Thyroid gland (tissue), 4 donors: ENCODE results near the gene CXCL3. TPM values are rescaled to one million over a fixed set of nuclear protein-coding genes. Genes with fewer than 3 reads are reported as not detected.

Experiments used
- DNase-seq, 2 donors: peaks; one replicate each; pipeline ENCODE4 v3.0.0-alpha.2; 2019
- H3K27ac ChIP-seq, 3 donors: fragments of 200-600 bp; sonication (generic); 1 replicate in 2 of 3; 2 replicates in 1 of 3; pipeline ENCODE4 v1.5.1; 2016 to 2019; ENCODE audit warnings: mild to moderate bottlenecking in 1 of 3, moderate library complexity in 1 of 3
- H3K27me3 ChIP-seq: fragments of 200-600 bp; sonication (generic); one replicate; pipeline ENCODE4 v1.5.1; 2019
- H3K36me3 ChIP-seq, 2 donors: fragments of 200-600 bp; sonication (generic); one replicate each; pipeline ENCODE4 v1.5.1; 2016 to 2019
- H3K4me1 ChIP-seq, 2 donors: fragments of 200-600 bp; sonication (generic); one replicate each; pipeline ENCODE4 v1.5.1; 2017 to 2019
- H3K4me3 ChIP-seq, 3 donors: fragments of 200-600 bp; sonication (generic); replicated peaks in 1 of 3; 1 replicate in 2 of 3; 2 replicates in 1 of 3; pipeline ENCODE4 v1.5.1; 2016; ENCODE audit warnings: mild to moderate bottlenecking in 1 of 3
- H3K9me3 ChIP-seq: fragments of 200-600 bp; sonication (generic); one replicate; pipeline ENCODE4 v1.5.1; 2017
- CTCF ChIP-seq, 6 experiments: fragments of 200-600 bp in 3 of 6; fragments of 450-650 bp in 3 of 6; sonication (generic) in 3 of 6; IDR thresholded peaks; one replicate each; pipeline ENCODE4 v1.5.1; 2016 to 2019; ENCODE audit warnings: antibody characterized with exemption in 6 of 6, mild to moderate bottlenecking in 2 of 6, inconsistent platforms in 1 of 6, moderate library complexity in 1 of 6
- POLR2A ChIP-seq, 2 donors: fragments of 450-650 bp; IDR thresholded peaks; one replicate each; pipeline ENCODE4 v1.6.1; 2017; ENCODE audit warnings: antibody characterized with exemption in 2 of 2, mild to moderate bottlenecking in 2 of 2, moderate library complexity in 1 of 2
- WGBS, 2 donors: methylation state at CpG; one replicate each; pipeline ENCODE4 v1.1.5; 2017; 5-methylcytosine and 5-hydroxymethylcytosine counted together
- intact Hi-C: fragments of 100-400 bp; cut with DNase I; formaldehyde crosslinking; loops from one replicate; pipeline ENCODE4 v1.15.1; 2023
- total RNA-seq, 4 donors: library from RNA; depleted of rRNA; stranded (reverse); fragments of >200 nt; gene quantifications; one replicate each; pipeline ENCODE4 v1.2.3, GENCODE V29; 2016

Gene CXCL3
- total RNA-seq, 4 donors from 2014 or later: 0.22 to 0.59 TPM; not detected in 2

GRCh38 chr4:74056114-74056857, 17.8 kb upstream of the CXCL3 start:
- intact Hi-C loops: no loop called here
- no peak for DNase-seq
- Histone ChIP-seq H3K9me3 (no peaks in the 10 kb centered on the region), H3K4me1 (no peaks in the 10 kb centered on the region), H3K36me3 (no peaks in the 10 kb centered on the region), H3K27ac (no peak overlapping the region), H3K4me3 (no peak overlapping the region), H3K27me3 (no peaks in the 10 kb centered on the region)
- no peak for TF ChIP-seq CTCF (IDR thresholded peaks at IDR 0.05)
- no peak for TF ChIP-seq POLR2A (IDR thresholded peaks at IDR 0.05)
- 42 to 93% methylated on average over 1 of the region's 1 CpG for WGBS, 2 donors

DNA sequence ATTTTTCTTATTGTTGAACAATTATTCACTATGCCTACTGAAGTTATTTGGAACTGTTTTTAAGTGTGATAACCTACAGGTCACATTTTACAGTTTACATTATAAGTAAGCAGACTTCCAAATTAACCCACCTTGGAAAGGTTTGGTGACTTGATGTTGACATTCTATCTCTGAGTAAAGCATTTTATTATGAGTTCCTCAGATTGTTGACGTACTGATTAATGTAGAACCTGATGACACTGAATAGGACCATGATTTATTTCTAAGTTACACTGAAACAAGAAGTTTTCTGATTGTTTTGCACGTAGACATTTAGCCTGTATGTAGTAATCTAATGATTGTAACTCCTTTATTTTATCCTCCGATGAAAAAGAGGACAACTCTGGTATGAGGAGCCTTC, 17.0 kb upstream of the CXCL3 start:
- Histone ChIP-seq H3K4me3 (no peak overlapping the region), H3K36me3 (no peaks in the 10 kb centered on the region), H3K27ac (no peak overlapping the region), H3K27me3 (no peaks in the 10 kb centered on the region), H3K9me3 (no peaks in the 10 kb centered on the region), H3K4me1 (no peaks in the 10 kb centered on the region)
- WGBS, 2 donors: 92% methylated on average over 3 of the region's 3 CpGs
- intact Hi-C loops: no loop called here
- TF ChIP-seq POLR2A (IDR thresholded peaks at IDR 0.05) (no peak), CTCF (IDR thresholded peaks at IDR 0.05) (no peak)
- DNase-seq: no peak

GRCh38 chr4:74055096-74055495, 16.6 kb upstream of the CXCL3 start:
- no peaks in the 10 kb centered on the region for H3K4me1 ChIP-seq
- no peak overlapping the region for H3K27ac ChIP-seq
- H3K9me3 ChIP-seq: no peaks in the 10 kb centered on the region
- intact Hi-C loops: no loop called here
- 81 to 84% methylated on average over 2 of the region's 2 CpGs for WGBS, 2 donors
- no peak for DNase-seq
- no peaks in the 10 kb centered on the region for H3K36me3 ChIP-seq
- H3K4me3 ChIP-seq: no peak overlapping the region
- H3K27me3 ChIP-seq: no peaks in the 10 kb centered on the region
- TF ChIP-seq CTCF (IDR thresholded peaks at IDR 0.05): no peak
- no peak for TF ChIP-seq POLR2A (IDR thresholded peaks at IDR 0.05)

DNA sequence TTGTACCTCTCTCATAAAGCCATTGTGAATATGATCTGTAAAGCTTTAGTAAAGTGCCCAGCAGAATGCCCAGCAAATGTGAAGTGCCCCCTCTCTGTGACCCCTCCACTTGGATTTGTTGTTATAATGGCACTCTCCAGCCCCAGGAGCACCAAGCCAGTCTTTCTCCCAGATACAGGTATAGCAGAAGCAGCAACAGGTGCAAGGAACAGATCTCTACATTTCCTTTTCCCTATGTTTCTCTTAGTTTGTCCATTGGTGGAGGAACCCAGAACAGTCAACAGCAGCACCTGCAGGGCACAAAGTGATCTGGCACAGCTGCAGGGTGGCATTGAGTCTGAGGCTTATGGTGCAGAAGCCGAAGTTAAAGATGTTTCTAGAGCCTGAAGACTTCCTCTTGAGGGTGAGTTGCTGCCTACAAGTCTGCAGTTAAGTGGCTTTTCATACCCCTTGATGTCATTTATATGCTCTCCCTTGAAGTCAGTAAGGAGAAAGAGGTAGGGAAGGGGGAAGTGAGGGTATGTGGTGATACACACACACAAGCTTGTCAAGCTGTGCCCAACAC, 16.1 kb upstream of the CXCL3 start:
- TF ChIP-seq POLR2A (IDR thresholded peaks at IDR 0.05) (no peak), CTCF (IDR thresholded peaks at IDR 0.05) (no peak)
- H3K27me3 ChIP-seq: no peaks in the 10 kb centered on the region
- H3K4me1 ChIP-seq: no peaks in the 10 kb centered on the region
- intact Hi-C loops: no loop called here
- H3K36me3 ChIP-seq: no peaks in the 10 kb centered on the region
- DNase-seq: no peak
- H3K9me3 ChIP-seq: no peaks in the 10 kb centered on the region
- 40 to 45% methylated on average over 1 of the region's 1 CpG for WGBS, 2 donors
- no peak overlapping the region for H3K4me3 ChIP-seq
- H3K27ac ChIP-seq: no peak overlapping the region

DNA sequence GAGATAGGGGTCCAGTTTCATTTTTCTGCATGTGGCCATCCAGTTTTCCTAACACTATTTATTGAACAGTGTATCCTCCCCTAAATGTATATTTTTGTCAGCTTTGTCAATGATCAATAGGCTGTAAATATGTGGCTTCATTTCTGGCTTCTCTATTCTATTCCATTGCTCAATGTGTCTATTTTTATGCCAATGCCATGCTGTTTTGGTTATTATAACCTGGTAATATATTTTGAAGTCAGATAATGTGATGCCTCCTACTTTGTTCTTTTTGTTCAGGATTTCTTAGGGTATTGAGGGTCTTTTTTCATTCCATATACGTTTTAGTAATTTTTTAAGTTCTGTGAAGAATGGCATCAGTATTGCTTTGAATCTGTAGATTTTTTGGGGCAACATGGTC, 8.7 kb upstream of the CXCL3 start:
- H3K27ac ChIP-seq: no peak overlapping the region
- intact Hi-C loops: no loop called here
- TF ChIP-seq POLR2A (IDR thresholded peaks at IDR 0.05): no peak
- no peak for TF ChIP-seq CTCF (IDR thresholded peaks at IDR 0.05)
- no peak for DNase-seq
- H3K36me3 ChIP-seq: no peaks in the 10 kb centered on the region
- H3K9me3 ChIP-seq: no peaks in the 10 kb centered on the region
- H3K4me3 ChIP-seq: no peak overlapping the region
- WGBS, 2 donors: 75% methylated on average over 1 of the region's 1 CpG
- H3K27me3 ChIP-seq: no peaks in the 10 kb centered on the region
- H3K4me1 ChIP-seq: no peaks in the 10 kb centered on the region
